ES-I3 (cell line): ENCODE data around the gene PLEKHN1.
A peak's percentile ranks its signal among the peaks of the same experiment; 100 is the strongest.

Experiments
- H3K36me3 ChIP-seq: 2 replicates; pipeline ENCODE4 v1.6.1; 2013; ENCODE audit warnings: mild to moderate bottlenecking, low read length, control low read depth, moderate library complexity; ENCODE audit not compliant: insufficient read depth
- H3K4me1 ChIP-seq: 2 replicates; pipeline ENCODE4 v1.6.1; 2013; ENCODE audit warnings: mild to moderate bottlenecking, control low read depth, low read length; ENCODE audit not compliant: insufficient read depth
- H3K9ac ChIP-seq: 2 replicates; pipeline ENCODE4 v1.6.1; 2013; ENCODE audit warnings: low read depth, mild to moderate bottlenecking, low read length, moderate library complexity
- H3K9me3 ChIP-seq: 2 replicates; pipeline ENCODE4 v1.6.1; 2013; ENCODE audit warnings: mild to moderate bottlenecking, low read length, moderate library complexity; ENCODE audit not compliant: control insufficient read depth, insufficient read depth

PLEKHN1 gene

DNA sequence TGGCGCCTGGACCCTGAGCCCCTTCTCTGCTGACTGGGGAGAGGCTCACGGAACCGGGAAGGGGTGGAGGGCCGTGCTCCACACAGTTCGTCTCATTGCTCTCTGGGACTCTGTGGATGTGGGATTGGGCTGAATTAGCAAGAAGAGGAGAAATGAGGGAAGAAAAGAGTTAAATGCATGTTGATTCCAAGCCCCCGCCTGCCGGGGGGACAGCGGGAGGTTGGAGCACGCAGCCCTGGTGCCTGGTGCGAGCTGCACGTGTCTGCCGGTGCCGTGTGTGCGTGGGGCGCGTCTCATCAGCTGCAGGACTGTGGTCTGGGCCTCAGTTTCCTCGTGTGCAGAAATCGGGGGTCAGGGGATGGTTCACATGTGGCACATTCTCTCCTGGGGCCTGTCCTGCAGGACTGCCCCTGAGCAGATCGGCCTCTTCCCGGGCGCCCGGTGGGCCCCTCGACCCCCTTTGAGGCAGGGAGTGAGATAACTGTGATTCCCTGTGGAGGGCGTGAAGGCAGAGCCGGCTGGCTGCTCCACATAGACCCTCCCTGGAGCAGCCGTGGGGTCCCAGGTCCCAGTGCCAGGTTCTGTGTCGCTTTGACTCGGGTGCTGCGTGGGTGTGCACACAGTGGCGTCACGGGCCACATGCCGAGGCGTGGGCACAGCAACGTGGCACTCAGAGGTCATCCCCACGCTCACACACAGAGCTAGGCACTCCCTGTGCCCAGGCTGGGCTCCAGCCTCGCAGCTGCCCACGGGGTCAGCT, 31.1 kb upstream of the PLEKHN1 start:
- peaks cover 18% of the 10 kb centered on the region; the same call in 1 of the 2 replicates for H3K4me1 ChIP-seq

DNA sequence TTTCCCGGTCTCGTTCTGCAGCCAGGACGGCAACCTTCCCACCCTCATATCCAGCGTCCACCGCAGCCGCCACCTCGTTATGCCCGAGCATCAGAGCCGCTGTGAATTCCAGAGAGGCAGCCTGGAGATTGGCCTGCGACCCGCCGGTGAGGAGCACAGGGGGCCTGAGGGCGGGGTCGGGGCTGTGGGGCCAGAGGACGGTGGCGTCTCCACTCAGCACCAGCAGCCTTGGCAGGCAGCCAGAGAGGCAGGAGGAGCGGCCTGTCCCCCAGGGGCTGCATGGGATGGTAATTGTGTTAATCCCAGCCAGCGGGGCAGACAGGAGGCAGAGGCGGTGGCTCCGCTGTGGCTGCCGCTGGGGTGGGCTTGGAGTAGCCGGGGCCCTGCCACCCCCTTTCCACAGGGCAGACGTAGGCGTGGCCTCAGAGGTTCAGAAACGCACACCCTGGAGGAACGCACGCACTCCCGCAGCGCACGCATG, 30.5 kb upstream of the PLEKHN1 start:
- H3K9ac ChIP-seq = peak overlapping the region; percentile 18; the same call in 1 of the 2 replicates
- no peaks in the 10 kb centered on the region for H3K9me3 ChIP-seq
- no peaks in the 10 kb centered on the region for H3K36me3 ChIP-seq
- H3K4me1 ChIP-seq = peaks cover 18% of the 10 kb centered on the region; the same call in 1 of the 2 replicates

More for the DNA sequence above, 31.1 kb upstream of the PLEKHN1 start:
- H3K9me3 ChIP-seq = no peaks in the 10 kb centered on the region
- no peak overlapping the region; the same call in 1 of the 2 replicates for H3K9ac ChIP-seq
- no peaks in the 10 kb centered on the region for H3K36me3 ChIP-seq

DNA sequence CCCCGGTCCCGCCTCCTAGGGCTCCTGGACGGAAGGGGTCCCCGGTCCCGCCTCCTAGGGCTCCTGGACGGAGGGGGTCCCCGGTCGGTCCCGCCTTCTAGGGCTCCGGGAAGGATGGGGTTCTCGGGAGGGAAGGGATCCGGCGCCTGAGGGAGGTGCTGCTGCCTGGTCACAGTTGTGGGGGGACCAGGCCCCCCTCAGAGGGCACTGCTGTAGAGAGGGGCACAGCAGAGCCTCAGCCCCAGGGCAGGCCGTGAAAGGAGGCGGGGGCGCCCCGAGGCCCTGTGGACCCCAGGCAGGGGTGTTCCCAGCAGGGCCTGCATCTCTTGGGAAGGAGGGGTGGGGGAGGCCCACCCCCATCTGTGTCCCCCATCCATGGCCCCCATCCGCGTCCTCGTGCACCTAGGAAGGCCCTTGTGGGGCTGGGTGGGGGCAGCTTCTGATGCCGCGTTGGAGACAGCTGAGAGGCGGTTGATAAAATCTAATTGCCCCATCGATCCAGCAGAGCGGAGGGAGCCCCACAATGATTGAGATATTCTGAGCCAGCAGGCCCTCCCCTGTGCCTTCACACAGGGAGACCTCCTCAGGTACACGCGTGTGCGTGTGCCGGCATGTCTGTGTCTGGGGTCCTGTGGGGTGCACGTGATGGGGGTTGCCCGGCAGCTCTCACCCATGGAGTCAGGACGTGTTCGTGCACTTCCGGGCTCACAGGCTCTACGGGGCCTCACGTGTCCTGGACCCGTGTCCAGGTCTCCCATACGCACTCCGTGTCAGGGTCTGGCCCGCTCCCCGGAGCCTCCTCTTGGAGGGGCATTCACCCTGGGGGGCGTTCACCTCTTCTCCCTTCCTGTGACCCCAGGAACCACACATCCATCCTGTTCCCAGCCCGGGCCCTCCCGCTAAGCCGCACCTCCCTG, 29.7 kb upstream of the PLEKHN1 start:
- Histone ChIP-seq H3K36me3 (no peaks in the 10 kb centered on the region), H3K9ac (no peak overlapping the region), H3K9me3 (no peaks in the 10 kb centered on the region), H3K4me1 (peaks cover 18% of the 10 kb centered on the region; the same call in 1 of the 2 replicates)

DNA sequence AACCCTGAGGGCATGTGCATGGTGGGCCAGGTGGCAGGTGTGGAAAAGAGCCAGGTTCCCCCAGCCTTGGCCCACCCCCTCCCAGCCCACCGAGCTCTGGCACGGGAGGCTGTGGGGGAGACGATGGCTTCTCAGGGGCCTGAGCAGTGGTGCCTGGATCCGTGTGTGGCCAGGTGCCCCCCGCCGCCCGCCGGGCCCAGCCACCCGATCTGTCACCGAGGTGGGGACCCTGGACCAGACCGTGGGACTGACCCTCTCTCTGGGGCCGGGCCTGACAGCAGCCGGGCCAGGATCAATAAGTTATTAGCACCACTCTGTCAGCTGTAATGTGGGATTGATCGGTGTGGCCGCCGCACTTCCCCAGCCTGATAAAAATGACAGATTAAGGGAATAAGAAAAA, 28.8 kb upstream of the PLEKHN1 start:
- Histone ChIP-seq H3K4me1 (peaks cover 18% of the 10 kb centered on the region; the same call in 1 of the 2 replicates), H3K36me3 (no peaks in the 10 kb centered on the region), H3K9me3 (no peaks in the 10 kb centered on the region), H3K9ac (no peak overlapping the region)

DNA sequence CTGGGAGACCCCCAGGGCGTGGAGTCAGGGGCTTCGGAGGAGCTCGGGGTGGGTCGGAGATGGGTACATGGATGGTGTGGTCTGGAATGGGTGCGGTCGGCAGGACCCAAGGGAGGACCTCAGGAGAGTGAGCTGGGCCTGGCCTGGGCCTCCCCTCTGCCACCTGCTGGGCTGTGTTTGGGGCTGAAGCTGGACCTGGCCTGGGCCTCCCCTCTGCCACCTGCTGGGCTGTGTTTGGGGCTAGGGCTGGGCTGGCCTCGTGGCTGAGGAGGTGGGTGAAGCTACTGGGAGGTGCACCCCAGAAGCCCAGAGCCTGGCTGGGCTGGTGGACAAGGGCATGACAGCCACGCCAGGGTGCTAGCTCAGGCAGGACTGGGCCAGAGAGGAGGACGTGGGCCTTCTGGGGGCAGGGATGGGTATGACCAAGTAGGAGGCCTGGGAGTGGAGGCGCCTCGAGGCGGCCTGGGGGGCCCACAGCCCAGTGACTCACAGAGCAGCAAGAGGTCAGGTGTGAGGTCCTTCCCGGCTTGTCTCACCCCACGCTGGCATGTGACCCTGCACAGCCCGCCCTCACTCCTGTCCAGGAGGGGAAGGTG, 28.1 kb upstream of the PLEKHN1 start:
- Histone ChIP-seq H3K9me3 (no peaks in the 10 kb centered on the region), H3K36me3 (no peaks in the 10 kb centered on the region), H3K9ac (no peak overlapping the region), H3K4me1 (peaks cover 18% of the 10 kb centered on the region; the same call in 1 of the 2 replicates)

DNA sequence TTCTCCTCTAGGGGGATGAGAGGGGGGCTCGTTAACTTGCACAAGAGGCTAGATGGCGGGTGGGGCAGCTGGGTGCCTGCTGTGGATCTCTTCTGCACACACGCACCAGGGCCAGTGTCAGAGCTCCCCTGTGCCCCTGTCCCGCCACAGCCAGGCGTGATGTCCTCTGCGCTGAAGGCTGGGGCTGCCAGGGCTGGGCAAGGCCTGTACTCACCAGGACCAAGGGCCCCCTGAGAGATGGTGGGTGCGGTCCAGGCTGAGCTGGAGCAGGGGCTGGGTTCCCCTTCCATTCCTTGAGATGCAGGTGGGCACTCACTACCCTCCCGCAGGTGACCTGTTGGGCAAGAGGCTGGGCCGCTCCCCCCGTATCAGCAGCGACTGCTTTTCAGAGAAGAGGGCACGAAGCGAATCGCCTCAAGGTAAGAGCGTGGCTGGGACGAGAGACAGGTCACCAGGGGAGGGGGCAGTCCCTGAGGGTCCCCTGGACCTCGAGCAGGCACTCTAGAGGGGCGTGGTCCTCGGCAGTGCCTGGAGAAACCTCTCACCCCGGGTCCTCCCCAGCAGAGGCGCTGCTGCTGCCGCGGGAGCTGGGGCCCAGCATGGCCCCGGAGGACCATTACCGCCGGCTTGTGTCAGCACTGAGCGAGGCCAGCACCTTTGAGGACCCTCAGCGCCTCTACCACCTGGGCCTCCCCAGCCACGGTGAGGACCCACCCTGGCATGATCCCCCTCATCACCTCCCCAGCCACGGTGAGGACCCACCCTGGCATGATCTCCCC, 27.4 kb upstream of the PLEKHN1 start:
- H3K9ac ChIP-seq = no peak overlapping the region
- H3K9me3 ChIP-seq = no peaks in the 10 kb centered on the region
- no peaks in the 10 kb centered on the region for H3K36me3 ChIP-seq
- peaks cover 18% of the 10 kb centered on the region; the same call in 1 of the 2 replicates for H3K4me1 ChIP-seq

DNA sequence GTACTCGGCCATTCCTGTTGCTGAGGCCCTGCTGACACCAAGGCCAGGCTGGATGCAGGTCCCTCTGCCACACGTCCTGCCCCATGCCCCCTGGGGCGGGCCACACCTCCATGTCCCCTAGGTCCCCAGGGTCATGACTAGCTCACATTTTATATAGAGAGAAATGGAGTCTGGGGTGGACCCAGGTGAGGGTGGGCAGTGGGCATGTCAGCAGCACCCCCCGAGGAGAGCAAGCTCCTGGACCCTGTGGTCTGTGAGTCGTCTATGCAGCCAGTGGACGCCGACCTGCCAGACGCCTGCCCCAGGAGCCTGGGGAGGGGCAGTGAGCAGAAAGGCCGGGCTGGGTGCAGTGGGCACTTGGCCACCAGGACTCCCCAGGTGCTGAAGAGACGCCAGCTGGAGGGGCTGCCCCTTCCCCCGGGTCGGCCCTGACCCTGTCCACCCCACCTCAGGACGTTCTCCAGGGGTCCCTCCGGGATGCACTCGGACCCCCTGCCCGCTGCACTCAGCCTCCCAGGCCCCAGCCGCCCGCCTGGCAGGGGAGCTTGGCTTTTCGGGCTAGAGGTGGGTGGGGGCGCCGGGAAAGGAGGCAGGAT, 26.7 kb upstream of the PLEKHN1 start:
- Histone ChIP-seq H3K9me3 (no peaks in the 10 kb centered on the region), H3K9ac (peak overlapping the region; percentile 6; the same call in 1 of the 2 replicates), H3K36me3 (no peaks in the 10 kb centered on the region), H3K4me1 (peaks cover 18% of the 10 kb centered on the region; the same call in 1 of the 2 replicates)

DNA sequence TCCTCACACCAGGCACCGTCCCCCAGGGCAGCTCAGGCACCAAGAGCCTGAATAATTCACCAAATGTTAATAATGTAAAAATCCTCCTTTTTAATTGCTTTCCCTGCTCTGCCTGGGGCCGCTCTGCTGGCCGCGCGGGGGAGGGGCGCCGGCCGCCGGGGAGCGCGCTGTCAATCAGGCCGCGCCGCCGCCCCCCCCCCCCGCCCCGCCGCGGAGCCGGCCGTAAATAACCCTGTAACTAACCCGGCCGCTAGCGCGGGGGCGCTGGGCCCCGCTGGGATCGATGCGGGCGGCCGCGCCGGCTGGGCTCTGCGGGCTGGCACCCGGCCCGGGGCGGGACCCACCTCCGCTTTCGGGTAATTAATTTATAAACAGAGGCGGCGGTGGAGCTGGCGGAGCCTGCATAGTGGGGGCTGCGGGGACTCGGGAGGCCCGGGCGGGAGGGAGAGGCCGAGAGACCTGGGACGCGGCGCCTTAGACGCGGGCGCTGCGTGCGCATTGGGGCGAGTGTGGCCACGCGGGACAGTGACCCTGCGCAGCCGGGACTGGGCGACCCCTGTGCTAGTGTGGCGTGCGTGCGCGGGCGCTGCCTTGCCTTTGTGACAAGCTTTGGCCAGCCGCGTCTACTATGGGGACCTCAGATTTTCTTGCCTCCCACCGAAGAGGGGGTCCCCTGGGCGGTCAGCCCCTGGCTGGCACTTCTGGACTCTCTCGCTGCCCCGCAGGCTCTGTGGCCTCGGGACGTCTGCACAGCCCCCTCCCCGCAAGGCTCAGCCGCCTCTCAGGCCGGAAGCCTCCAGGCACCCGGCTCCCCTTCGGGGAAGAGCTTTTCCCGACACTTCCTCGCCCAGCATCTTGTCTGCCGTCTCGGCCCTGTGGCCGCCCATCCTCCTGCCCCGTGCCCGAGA, 25.9 kb upstream of the PLEKHN1 start:
- Histone ChIP-seq H3K9me3 (no peaks in the 10 kb centered on the region), H3K9ac (peak overlapping the region; percentile 47; the same call in 1 of the 2 replicates), H3K4me1 (peaks cover 13% of the 10 kb centered on the region; the same call in 1 of the 2 replicates), H3K36me3 (no peaks in the 10 kb centered on the region)

DNA sequence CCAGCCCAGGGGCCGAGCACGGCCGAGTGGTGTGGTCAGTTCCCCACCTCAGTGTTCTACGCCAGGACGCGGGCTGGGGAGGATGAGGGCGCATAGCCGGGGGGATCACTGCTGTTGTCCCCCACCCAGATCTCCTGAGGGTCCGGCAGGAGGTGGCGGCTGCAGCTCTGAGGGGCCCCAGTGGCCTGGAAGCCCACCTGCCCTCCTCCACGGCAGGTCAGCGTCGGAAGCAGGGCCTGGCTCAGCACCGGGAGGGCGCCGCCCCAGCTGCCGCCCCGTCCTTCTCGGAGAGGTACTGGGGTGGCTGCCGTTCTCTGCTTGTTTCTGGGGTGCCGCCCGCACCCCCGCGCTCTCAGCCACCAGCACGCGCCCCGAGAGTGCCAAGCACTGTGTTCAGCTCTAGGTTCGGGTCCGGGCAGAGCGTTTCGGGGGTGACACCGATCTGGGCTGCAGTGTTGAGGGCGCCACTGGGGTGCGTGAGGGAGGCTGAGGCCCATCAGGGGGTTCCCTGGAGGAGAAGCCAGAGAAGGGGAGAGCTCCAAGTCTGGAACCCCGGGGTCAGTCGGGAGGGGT, 25.2 kb upstream of the PLEKHN1 start:
- no peaks in the 10 kb centered on the region for H3K36me3 ChIP-seq
- no peaks in the 10 kb centered on the region for H3K9me3 ChIP-seq
- H3K9ac ChIP-seq = peak overlapping the region; percentile 47; the same call in 1 of the 2 replicates
- H3K4me1 ChIP-seq = peaks cover 10% of the 10 kb centered on the region; the same call in 1 of the 2 replicates

DNA sequence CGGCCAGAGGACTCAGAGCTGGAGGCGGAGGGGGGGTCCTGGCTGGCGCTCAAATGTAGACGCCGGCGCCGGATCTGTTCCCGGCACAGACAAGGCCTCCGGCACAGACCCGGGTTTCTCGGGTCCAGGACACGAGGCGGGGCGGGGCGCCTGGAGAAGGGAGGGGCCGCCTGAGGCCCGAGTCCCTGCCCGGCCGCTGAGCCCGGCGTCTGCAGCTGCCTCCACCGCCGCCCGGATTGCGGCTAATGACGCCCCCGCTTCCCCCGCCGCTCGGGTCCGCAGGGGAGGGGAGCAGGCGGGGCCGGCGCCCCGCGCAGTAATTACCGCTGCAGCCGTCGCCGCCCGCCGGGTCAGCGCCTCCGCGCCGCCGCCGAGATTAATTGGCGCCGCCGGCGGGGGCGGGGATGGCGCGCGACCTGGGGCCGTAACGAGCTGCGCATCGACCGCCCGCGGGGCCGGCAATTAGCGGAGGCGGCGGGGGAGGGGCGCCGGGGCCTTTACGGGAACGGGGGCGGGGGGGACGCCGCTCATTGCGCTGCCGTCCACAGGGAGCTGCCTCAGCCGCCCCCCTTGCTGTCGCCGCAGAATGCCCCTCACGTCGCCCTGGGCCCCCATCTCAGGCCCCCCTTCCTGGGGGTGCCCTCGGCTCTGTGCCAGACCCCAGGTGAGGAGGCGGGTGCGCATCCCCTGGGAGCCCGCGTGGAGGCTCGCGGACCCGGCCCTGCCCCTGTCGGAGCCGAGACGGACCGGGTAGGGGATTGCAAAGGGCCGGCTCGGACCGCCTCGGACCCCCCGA, 24.5 kb upstream of the PLEKHN1 start:
- H3K4me1 ChIP-seq = peaks cover 10% of the 10 kb centered on the region; the same call in 1 of the 2 replicates
- peak overlapping the region; percentile 47; the same call in 1 of the 2 replicates for H3K9ac ChIP-seq

DNA sequence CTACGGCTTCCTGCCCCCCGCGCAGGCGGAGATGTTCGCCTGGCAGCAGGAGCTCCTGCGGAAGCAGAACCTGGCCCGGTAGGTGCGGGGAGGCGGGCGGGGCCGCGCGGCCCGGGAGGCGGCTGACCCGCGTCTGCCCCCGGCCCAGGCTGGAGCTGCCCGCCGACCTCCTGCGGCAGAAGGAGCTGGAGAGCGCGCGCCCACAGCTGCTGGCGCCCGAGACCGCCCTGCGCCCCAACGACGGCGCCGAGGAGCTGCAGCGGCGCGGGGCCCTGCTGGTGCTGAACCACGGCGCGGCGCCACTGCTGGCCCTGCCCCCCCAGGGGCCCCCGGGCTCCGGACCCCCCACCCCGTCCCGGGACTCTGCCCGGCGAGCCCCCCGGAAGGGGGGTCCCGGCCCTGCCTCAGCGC, 23.9 kb upstream of the PLEKHN1 start:
- Histone ChIP-seq H3K9ac (no peak overlapping the region; the same call in 1 of the 2 replicates), H3K36me3 (no peaks in the 10 kb centered on the region), H3K4me1 (peaks cover 10% of the 10 kb centered on the region; the same call in 1 of the 2 replicates), H3K9me3 (no peaks in the 10 kb centered on the region)

More for the DNA sequence above, 24.5 kb upstream of the PLEKHN1 start:
- no peaks in the 10 kb centered on the region for H3K36me3 ChIP-seq
- H3K9me3 ChIP-seq = no peaks in the 10 kb centered on the region
